Fibroblast of lung (primary cell): Measurements from ENCODE around the gene PLCG1. TPM values are rescaled to one million over a fixed set of nuclear protein-coding genes. Genes with fewer than 3 reads are reported as not detected.

Experiments used
- DNase-seq, 2 donors: peaks; one replicate each; pipeline versions ENCODE4 v3.0.0 to v3.0.0-alpha.2; 2010; ENCODE audit warnings: low read depth in 2 of 2
- H2AFZ ChIP-seq: 2 replicates; pipeline ENCODE4 v1.5.1; 2012; ENCODE audit warnings: low read length, control low read depth, inconsistent platforms
- H3K27ac ChIP-seq: 2 replicates; pipeline ENCODE4 v1.5.1; 2011; ENCODE audit warnings: low read length, control low read depth; ENCODE audit not compliant: insufficient read depth
- H3K27me3 ChIP-seq: 2 replicates; pipeline ENCODE4 v1.5.1; 2011; ENCODE audit warnings: mild to moderate bottlenecking, low read length; ENCODE audit not compliant: control insufficient read depth, insufficient read depth
- H3K36me3 ChIP-seq: 2 replicates; pipeline ENCODE4 v1.5.1; 2011; ENCODE audit warnings: low read length; ENCODE audit not compliant: control insufficient read depth, insufficient read depth
- H3K4me1 ChIP-seq: 2 replicates; pipeline ENCODE4 v1.5.1; 2011; ENCODE audit warnings: low read length; ENCODE audit not compliant: control insufficient read depth, insufficient read depth; ENCODE audit errors: extremely low read depth
- H3K4me2 ChIP-seq: 2 replicates; pipeline ENCODE4 v1.5.1; 2011; ENCODE audit warnings: low read length, control low read depth; ENCODE audit not compliant: insufficient read depth; ENCODE audit errors: extremely low read depth
- H3K4me3 ChIP-seq, 4 experiments: fragments of 200-600 bp in 1 of 4; sonication (generic) in 1 of 4; replicated peaks in 1 of 4; 2 replicates each; pipeline ENCODE4 v1.5.1; 2011 to 2016; ENCODE audit warnings: low read length in 4 of 4, low read depth in 3 of 4, mild to moderate bottlenecking in 3 of 4, control low read depth in 2 of 4, inconsistent platforms in 1 of 4, mixed read lengths in 1 of 4; ENCODE audit not compliant: insufficient read depth in 1 of 4; ENCODE audit errors: control extremely low read depth in 1 of 4
- H3K79me2 ChIP-seq: 2 replicates; pipeline ENCODE4 v1.5.1; 2012; ENCODE audit warnings: mild to moderate bottlenecking, low read length, inconsistent platforms; ENCODE audit not compliant: control insufficient read depth, insufficient read depth
- H3K9ac ChIP-seq: 2 replicates; pipeline ENCODE4 v1.5.1; 2011; ENCODE audit warnings: mild to moderate bottlenecking, low read length, control low read depth; ENCODE audit not compliant: insufficient read depth
- H3K9me3 ChIP-seq: 2 replicates; pipeline ENCODE4 v1.5.1; 2012; ENCODE audit warnings: low read depth, low read length; ENCODE audit not compliant: control insufficient read depth, insufficient read depth
- H4K20me1 ChIP-seq: 2 replicates; pipeline ENCODE4 v1.5.1; 2011; ENCODE audit warnings: low read length; ENCODE audit not compliant: control insufficient read depth, insufficient read depth; ENCODE audit errors: extremely low read depth
- EZH2 ChIP-seq: IDR thresholded peaks from 2 replicates; pipeline ENCODE4 v1.5.1; 2012; ENCODE audit warnings: low read length, control low read depth, mild to moderate bottlenecking; ENCODE audit errors: missing control alignments
- polyA plus RNA-seq, 2 donors: library from polyadenylated mRNA; depleted of rRNA in 1 of 2; stranded (reverse) in 1 of 2; unstranded in 1 of 2; fragments of >200 nt; gene quantifications; 2 replicates each; pipeline ENCODE4 v1.2.1, GENCODE V29; 2011 to 2012; ENCODE audit warnings: missing spikeins in 1 of 2
- total RNA-seq: library from RNA; depleted of rRNA; stranded (reverse); fragments of >200 nt; gene quantifications from 2 replicates; pipeline ENCODE4 v1.2.1, GENCODE V29; 2014
- TF ChIP-seq, protein P1 (sequence below), 2 donors: IDR thresholded peaks in 1 of 2; conservative IDR thresholded peaks in 1 of 2; 1 replicate in 1 of 2; 2 replicates in 1 of 2; pipeline ENCODE4 v1.5.1; 2011 to 2012; ENCODE audit warnings: low read length in 2 of 2, control low read depth in 1 of 2, inconsistent platforms in 1 of 2, low read depth in 1 of 2, mild to moderate bottlenecking in 1 of 2

The PLCG1 gene
- total and polyA plus RNA-seq, 2 donors (not counting 1 experiment from before 2014, with no cell fraction given) = 24.5 to 86.2 TPM

DNA sequence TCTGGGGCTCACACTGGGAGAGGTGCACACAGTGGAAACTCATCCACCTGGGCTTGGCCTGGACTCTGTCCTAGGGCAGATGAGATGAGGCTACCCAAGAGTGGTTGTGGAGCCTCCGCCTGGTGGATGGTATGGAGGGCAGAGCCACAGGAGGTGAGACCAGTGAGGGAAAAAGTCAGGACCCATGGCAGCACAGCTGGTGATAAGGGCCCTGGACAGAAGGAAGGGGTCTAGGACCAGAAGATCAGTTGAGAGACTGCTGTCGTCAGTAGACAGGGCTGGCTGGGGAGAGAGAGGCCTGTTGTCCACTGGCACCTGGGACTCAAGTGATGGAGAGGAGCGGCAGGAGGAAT, 29.8 kb downstream of the PLCG1 start:
- no peaks in the 10 kb centered on the region for H4K20me1 ChIP-seq
- H3K4me1 ChIP-seq = no peaks in the 10 kb centered on the region
- H3K9me3 ChIP-seq = no peaks in the 10 kb centered on the region
- H2AFZ ChIP-seq = no peak overlapping the region
- H3K27ac ChIP-seq = no peak overlapping the region
- no peak overlapping the region for H3K9ac ChIP-seq
- no peak overlapping the region for H3K4me3 ChIP-seq
- TF ChIP-seq, protein P1, sequence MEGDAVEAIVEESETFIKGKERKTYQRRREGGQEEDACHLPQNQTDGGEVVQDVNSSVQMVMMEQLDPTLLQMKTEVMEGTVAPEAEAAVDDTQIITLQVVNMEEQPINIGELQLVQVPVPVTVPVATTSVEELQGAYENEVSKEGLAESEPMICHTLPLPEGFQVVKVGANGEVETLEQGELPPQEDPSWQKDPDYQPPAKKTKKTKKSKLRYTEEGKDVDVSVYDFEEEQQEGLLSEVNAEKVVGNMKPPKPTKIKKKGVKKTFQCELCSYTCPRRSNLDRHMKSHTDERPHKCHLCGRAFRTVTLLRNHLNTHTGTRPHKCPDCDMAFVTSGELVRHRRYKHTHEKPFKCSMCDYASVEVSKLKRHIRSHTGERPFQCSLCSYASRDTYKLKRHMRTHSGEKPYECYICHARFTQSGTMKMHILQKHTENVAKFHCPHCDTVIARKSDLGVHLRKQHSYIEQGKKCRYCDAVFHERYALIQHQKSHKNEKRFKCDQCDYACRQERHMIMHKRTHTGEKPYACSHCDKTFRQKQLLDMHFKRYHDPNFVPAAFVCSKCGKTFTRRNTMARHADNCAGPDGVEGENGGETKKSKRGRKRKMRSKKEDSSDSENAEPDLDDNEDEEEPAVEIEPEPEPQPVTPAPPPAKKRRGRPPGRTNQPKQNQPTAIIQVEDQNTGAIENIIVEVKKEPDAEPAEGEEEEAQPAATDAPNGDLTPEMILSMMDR (conservative IDR thresholded peaks at IDR 0.05 in 1 of 2, IDR thresholded peaks at IDR 0.05 in 1 of 2; ENCODE audit: low read depth in 1 of 2, low read length in 2 of 2) = peak in 1 of 2 donors; percentile 7
- no peak for TF ChIP-seq EZH2
- no peaks in the 10 kb centered on the region for H3K27me3 ChIP-seq
- no peaks in the 10 kb centered on the region for H3K79me2 ChIP-seq
- no peak overlapping the region for H3K4me2 ChIP-seq
- no peak for DNase-seq
- H3K36me3 ChIP-seq = peaks cover 46% of the 10 kb centered on the region

DNA sequence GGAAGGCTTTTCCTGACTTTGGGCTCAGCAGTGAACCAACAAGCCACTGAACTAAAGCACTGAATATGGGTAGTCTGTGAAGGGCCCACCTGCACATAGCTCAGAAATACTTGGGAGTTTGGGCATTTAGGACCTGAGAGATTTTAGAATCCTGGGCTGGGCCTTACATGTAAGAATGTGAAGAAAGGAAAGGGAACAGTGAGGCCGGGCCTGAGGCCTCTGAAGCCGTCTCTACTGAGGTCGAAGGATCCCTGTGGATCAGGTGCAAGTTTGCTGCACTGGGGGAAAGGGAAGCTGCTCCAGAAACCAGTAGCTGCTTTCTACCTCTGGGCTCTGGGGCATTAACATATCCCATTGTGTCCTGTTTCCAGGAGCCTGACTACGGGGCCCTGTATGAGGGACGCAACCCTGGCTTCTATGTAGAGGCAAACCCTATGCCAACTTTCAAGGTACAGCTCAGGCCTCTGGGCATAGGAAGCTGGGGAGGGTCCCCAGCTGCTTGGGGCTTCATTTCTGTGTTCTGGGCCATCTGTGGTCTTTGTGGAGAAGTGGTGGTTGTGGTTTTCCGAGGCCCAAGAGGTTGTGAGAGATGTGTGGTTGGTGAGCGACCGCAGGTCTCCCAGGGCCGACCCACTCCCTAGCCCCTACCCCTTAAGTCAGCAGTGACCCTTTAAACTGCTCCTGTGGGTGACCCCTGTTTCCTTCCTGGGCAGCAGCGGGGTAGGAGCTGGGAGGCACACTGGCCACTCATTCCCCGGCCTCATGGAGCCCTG, 30.3 kb downstream of the PLCG1 start:
- no peak overlapping the region for H3K4me3 ChIP-seq
- no peaks in the 10 kb centered on the region for H4K20me1 ChIP-seq
- H3K9ac ChIP-seq = no peak overlapping the region
- no peaks in the 10 kb centered on the region for H3K9me3 ChIP-seq
- TF ChIP-seq EZH2 = no peak
- TF ChIP-seq, protein P1 (conservative IDR thresholded peaks at IDR 0.05 in 1 of 2, IDR thresholded peaks at IDR 0.05 in 1 of 2; ENCODE audit: low read depth in 1 of 2, low read length in 2 of 2) = no peak
- H2AFZ ChIP-seq = no peak overlapping the region
- peaks cover 1% of the 10 kb centered on the region for H3K4me1 ChIP-seq
- H3K36me3 ChIP-seq = peaks cover 44% of the 10 kb centered on the region
- H3K27me3 ChIP-seq = no peaks in the 10 kb centered on the region
- DNase-seq = no peak
- H3K27ac ChIP-seq = no peak overlapping the region
- H3K79me2 ChIP-seq = no peaks in the 10 kb centered on the region
- H3K4me2 ChIP-seq = no peak overlapping the region

DNA sequence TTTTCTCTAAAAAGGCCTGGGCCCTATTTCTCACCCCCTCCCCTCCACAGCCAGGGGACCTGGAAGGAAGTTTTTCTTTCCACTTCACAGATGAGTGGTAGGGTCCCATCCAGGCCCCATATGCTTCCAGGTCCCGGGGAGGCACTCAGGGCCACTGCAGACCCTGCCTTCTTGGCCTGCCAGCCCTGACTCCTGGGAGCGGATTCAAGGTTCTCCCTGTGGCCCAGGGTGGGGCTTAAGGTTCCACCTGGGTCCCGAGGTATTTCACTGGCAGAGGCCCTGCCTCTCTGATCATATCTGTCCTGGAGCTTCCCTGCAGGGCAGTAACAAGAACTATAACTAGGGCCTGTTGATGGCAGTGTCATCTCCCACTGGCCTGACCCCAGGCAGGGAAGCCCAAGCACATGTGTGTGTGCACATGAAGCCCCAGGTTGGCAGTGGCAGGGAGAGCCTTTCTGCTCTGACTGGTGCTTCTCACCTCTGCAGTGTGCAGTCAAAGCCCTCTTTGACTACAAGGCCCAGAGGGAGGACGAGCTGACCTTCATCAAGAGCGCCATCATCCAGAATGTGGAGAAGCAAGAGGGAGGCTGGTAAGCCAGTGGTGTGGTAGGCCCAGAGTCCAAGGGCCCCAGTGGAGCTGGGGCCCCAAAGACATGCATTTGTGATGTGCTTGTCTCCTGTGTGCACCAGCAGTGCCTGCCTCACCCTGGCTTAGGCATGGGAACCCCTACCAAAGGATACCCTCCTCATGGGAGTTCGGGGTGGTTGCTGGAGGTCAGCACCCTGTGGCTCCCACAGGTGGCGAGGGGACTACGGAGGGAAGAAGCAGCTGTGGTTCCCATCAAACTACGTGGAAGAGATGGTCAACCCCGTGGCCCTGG, 31.2 kb downstream of the PLCG1 start:
- H3K4me3 ChIP-seq = no peak overlapping the region
- peaks cover 39% of the 10 kb centered on the region for H3K36me3 ChIP-seq
- no peak overlapping the region for H3K27ac ChIP-seq
- H3K4me1 ChIP-seq = peaks cover 7% of the 10 kb centered on the region
- H3K79me2 ChIP-seq = no peaks in the 10 kb centered on the region
- no peak for TF ChIP-seq EZH2
- TF ChIP-seq, protein P1 (conservative IDR thresholded peaks at IDR 0.05 in 1 of 2, IDR thresholded peaks at IDR 0.05 in 1 of 2; ENCODE audit: low read depth in 1 of 2, low read length in 2 of 2) = no peak
- H2AFZ ChIP-seq = no peak overlapping the region
- no peaks in the 10 kb centered on the region for H4K20me1 ChIP-seq
- H3K9me3 ChIP-seq = no peaks in the 10 kb centered on the region
- no peak overlapping the region for H3K4me2 ChIP-seq
- no peak for DNase-seq
- no peaks in the 10 kb centered on the region for H3K27me3 ChIP-seq
- no peak overlapping the region for H3K9ac ChIP-seq
